Dermis blood vessel endothelial cell (primary cell): ENCODE results near the gene LMOD3. TPM values are rescaled to one million over a fixed set of nuclear protein-coding genes. Genes with fewer than 3 reads are reported as not detected.

Source experiments
- DNase-seq: peaks from one replicate; pipeline ENCODE4 v3.0.0; 2010
- total RNA-seq: library from RNA; depleted of rRNA; stranded (reverse); fragments of >200 nt; gene quantifications from 2 replicates; pipeline ENCODE4 v1.2.3, GENCODE V29; 2014

The LMOD3 gene
- total RNA-seq = not detected in 2 replicates

DNA sequence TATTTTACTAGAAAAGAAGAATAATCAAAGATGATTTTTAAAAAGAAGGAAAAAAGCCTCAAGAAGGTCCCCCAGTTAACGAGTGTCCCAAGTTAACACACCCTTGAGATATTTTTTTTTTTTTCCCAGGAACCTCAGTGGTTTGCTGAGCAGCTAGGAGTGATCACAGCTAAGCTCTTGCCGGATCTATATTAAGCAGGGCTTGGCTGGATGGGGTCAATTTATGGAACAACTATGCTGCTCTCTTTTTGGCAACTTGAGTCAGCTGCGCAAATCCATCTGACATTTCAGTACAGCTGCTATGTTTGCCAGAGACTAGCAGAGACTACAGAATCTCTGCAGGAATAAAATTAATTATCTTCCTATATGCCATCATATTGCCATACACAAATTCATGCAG, at the start of gene LMOD3:
Gene LMOD3 (minus strand): TSS at position 193 of the 400 bp plus-strand sequence. CDS start 209 bp downstream, outside the sequence.
- DNase-seq = no peak

DNA sequence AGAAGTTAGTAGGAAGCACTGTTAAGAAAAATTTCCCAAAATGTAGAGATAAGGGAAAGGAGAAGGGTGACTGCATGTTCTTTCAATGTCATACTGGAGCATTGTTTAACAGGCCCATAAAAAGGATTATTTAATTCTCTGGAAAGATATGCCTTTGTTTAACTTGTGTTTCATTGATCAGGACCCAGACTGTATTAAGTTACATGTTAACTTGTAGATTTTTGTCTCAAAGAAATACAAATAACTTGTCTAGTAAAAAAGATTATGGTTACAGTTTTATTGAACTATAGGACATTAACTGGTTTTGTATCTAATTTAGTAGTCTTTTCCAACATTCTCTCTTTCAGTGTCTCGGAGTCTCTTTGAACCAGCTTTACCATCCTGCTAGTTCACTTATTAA, 49.7 kb upstream of the LMOD3 start:
- no peak for DNase-seq

DNA sequence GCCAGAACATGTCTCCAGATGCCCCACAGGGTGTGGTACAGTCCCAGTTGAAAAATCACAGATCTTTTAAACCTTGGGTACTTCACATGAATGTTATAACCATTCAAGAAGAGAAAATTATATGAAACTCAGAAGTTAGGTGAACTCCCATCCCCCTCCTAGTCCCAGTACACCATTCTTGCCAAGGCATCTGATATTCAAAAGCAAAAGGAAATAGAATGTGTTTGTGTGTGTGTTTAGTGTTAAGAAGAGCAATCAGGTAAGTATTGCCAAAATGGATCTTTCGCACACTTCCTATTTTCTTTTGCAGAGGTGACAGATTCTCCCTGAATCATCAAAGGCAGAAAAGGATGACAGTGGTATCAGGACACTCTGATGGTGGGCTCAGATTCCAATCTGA, 44.1 kb upstream of the LMOD3 start:
- no peak for DNase-seq

DNA sequence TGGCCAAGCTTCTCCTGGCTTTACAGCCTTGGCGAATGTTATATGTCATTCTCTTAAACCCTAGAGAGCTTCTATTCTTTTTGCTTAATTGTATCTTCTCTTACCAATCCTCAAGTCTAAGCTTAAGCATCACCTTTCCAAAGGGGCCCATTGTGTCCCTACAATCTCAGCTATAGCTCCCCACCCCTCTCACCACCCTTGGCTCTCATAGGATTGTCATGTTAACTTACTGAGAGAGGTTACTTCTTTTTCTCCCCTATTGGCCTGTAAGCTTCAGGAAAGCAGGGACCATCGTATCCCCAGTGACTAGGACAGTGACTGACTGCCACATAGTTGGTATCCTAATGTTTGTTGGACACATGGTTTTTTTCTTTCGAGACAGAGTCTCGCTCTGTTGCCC, 43.3 kb upstream of the LMOD3 start:
- DNase-seq = no peak

DNA sequence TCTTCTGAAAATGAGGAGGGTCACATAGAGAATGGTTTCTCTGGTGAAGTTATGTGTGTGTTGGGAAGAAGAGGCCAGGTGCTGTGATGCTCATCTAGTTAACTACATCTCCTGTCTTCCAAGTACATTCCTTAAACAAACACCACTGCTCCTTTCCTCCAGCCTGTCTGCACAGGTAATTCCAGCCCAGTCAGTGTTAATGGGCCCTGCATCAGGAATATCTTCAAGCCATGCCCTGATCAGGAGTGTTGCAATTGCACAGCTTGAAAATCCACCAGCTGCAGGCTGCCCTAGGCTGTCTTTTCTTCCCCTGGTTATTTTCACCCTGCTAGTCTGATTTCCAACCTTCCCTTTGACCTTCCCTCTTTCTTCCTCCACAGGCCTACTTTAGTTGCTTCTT, 41.9 kb upstream of the LMOD3 start:
- DNase-seq = no peak

DNA sequence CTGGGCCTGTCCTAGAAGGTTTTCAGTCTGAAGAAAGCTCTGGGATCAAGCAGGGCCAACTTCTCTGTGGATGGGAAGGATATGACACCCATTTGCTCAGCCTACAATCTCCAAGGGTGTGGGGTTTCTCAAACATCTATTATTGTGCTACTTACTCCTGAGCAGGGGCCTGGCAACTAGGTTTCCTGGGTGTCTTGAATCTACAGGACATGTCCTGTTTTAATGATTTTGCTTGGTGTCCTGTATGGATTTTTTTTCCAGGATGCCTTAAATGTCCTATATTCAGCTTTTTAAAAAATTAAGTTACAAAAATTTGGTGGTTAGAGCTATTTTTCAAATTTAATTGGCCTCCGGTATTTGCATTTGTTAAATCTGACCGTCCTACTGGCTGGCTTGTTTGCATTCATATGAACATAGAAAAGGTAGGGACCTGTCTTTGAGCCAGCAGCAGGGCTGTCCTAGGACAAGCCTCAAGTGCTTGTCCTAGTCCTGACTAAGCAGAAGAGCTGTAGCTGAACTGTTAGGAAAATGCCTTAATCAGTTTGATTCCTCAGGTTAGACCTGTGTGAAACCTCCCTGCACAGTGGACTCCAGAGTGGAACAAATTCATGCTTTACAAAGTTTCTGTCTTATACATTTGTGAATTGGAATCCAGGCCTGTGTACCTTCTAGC, 40.0 kb upstream of the LMOD3 start:
- DNase-seq = no peak

DNA sequence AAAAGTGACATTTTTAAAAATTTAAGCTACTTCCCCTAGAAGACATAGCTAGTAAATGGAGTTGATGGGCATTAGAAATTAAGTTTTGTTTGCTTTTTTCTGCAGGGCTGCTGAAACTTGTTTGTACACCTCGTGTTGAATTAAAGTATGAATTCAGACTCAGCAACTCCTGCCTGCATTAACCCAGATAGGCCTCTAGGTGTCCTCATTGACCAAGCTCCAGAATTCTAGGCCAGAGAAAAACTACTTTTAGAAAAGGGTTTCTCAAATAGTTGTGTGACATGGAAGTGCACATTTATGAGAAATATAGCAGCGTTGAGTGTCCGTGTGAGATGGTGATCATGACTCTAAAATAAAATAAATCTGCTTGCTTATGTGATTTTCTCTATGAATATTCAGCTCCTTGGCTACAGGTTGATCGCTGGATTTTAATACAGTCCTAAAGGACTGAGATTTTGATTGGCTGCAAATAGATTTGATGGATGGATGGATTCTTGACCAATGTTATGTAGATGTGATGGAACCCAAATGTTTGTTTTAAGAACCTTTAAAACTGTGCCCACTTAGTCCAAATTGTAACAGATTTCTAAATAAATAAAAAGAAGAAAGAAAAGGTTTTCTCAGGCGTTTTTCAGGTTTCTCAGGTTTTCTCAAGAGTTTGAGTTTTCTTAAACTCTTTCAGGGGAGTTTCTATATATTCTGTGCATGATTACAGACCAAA, 39.4 kb upstream of the LMOD3 start:
- DNase-seq = peak; percentile 77

DNA sequence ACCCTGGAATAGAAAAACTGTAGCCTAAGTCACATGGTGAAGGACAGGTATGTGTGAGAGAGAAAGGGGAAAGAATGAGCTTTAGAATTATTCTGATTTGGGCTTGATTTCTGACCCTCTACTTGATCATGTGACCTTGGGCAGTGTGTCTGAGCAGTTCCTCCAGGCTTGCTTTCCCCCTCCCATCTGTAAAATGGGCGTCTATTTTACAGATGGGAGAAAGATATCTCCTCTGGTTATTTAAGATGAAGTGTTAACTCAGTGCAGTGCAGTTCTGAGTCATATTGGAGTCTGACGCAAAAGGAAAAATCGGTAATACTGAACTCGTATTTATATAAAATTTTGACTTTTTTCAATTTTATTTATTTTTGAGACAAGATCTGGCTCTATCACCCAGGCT, 38.1 kb upstream of the LMOD3 start:
- DNase-seq = no peak

DNA sequence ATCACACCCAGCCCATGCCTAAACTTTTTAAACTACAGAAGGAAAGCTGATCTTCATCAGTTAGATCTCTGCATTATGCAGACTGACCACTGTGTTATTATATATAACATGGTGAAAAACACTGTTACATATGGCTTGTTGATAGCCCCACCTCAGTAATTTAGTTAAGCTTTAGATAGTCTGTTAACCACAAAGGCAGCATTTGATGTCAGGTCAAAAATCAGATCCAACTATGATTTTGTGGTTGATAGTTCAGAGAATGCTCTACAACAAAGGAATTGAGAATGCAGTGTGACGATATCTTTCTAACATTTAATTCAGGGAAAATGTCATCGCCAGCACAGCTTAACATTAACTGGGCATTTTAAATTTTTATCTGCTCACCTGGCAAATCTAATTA, 37.7 kb upstream of the LMOD3 start:
- no peak for DNase-seq

DNA sequence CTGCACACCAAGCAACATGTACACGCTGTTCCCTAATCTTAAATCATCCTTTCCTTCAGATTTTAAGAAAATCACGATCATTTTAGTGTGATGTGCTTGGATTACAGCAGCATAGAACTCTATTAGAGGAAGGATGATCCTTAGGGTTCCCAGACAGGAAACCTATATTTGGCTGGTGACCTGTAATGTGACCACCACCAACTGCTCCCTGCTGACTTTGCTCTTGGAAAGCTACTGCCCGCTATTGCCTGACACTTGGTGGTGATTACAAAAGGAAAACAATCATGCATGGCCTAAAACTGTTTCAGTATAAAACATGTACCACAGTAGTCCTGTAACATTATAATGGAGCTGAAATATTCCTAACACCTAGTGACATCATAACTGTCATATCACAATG, 27.2 kb upstream of the LMOD3 start:
- no peak for DNase-seq

DNA sequence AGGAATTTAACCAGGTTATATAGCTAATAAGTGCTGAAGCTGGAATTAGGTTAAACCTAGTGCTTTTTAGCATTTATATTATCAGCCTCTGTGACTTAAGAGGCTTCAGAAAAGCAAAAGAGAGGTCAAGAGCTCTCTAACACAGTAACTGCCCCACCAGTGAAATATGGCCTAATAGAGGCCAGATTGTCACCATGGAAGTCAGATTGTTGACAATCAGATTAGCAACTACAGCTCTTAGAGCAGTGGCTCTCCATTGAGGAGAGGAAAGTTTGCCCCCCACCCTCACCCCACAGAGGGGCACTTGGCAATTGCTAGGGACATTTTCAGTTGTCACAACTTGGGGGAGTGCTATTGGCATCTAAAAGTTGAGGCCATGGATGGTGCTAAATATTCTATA, 23.3 kb upstream of the LMOD3 start:
- no peak for DNase-seq

DNA sequence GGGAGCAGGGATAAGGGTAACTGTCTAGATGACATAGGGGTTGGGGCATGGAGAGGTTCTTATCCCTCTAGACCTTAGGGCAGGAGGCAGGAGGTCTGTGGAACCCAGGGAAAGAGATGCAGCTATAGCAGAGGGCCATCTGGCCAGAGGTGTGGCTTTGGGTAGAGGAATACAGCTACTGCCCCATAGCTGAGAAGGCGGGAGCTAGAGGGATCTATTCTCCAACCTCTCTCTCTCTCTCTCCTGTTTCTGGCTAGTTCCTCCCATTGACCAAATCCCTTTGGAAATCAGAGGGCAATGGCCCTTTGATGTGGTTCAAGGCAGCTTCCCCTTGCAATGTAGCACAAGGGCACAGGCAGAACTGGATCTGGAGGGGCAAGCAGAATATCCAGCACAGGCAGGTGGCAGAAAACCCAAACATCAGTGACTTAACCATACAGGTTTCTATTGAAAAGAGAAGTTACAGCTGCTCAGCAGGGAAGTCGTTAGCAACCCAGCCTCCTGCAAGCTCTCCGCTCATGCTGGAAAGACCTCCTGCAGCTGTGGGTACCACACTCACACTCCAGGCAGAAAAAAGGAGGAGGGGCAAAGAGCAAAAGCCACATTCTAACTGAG, 22.3 kb upstream of the LMOD3 start:
- DNase-seq = no peak

DNA sequence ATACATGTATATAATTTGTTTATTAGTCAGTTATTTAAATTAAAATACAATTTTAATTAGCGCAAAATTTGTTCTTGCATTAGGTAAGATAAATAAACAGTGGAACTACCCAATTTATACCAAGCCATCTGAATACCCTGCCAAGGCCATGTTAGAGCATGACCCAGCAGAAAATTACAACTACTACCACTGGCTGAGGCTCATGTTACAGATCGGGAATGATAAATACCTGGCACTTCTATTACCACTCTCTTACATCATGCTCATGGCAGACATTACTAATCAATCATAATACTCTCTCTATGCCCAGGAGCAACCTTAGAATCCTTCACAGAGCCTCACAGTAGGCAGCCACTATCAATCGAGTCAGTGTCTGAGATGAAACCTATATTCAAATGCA, 21.2 kb upstream of the LMOD3 start:
- DNase-seq = no peak

DNA sequence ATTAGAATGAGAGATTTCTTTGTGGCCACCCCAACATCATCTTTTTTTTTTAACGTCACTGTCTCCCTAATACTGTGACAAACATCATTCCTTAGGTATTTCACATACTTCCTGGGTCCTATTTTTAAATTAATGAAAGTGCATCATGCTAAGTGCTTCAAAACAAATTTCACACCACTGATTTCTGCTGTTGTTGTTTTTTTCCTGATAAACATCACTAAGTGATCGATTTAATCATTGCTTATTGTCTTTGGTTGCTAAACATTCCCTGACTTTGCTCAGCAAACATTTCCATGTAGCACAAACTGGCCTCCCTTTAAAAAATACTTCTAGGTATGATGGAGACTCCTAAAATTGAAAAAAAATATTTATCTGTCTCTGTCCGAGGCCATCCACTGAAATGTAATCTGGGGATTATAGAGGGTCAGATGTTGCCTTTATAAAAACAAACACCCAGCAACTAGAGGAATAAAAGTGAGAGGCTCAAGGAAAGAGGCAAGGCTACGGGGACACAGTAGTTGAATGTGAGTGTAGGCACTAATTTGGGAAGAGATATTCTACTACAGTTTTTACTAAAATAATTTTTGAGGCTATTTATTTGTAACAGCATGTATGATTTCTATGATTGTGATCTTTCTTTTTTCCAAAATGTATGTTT, 20.5 kb upstream of the LMOD3 start:
- DNase-seq = no peak

DNA sequence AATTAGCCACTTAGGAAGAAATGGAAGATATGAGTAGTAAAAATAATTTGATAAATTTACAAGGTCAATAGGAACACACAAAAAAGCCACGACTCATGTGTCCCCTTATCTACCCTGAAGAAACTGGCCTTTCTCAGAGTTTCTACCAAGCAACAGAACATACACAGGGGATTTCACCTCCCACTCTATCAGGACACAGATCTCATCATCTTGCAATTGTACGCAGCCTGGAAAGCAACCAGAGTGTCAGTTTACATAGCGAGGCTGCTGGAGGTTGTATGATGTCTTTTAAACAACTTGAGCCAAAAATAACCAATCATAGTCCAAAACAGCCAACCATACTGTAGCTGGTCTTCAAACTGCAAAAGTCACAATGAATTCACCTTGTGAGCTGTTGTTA, 19.7 kb upstream of the LMOD3 start:
- no peak for DNase-seq

DNA sequence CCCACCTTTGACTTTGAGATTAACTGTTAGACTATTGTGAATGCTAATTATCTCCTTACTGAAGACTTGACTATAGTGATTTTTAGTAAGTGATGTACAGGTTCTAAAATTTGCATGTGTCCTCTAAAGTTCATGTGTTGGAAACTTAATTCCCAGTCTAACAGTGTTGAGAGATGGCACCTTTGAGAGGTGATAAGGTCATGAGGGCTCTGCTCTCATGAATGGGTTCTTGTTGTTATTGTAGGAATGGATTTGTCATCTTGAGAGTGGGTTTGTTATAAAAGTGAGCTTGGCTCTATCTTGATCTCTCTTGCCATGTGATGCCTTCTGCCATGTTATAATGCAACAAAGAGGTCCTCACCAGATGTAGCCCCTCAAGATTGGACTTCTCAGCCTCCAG, 18.9 kb upstream of the LMOD3 start:
- DNase-seq = no peak

DNA sequence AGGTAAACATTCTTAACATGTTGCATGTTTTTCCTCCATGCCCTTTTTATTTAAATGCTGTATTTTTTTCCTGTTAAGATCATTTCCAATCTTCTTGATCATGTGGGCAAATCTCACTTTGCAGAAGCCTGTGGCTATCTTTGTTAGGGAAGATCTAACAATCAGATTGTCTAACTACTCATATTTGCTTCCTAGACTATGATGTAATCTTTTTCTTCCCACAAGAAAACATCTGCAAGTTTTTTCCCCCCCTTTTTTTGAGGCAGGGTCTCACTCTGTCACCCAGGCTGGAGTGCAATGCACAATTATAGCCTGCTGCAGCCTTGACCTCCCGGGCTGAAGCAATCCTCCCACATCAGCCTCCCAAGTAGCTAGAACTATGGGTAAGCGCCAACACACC, 15.0 kb upstream of the LMOD3 start:
- DNase-seq = no peak

DNA sequence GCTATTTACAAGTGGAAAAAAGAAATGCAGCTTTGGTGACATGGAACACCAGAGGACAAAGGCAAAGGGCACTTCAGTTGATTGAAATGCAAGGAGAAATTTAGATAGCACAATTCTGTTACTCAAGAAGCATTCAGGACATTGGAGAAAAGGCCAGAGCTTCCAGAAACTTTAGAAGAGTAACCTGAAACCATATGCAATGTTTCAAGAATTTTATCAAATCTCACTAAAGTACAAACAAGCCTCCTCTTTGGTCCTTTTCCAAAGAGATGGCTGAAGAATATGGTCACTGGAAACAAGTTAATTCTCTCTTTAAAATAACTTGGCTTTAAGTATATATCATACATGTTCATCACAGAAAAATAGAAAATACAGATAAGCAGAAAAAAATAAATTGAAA, 14.6 kb upstream of the LMOD3 start:
- no peak for DNase-seq

DNA sequence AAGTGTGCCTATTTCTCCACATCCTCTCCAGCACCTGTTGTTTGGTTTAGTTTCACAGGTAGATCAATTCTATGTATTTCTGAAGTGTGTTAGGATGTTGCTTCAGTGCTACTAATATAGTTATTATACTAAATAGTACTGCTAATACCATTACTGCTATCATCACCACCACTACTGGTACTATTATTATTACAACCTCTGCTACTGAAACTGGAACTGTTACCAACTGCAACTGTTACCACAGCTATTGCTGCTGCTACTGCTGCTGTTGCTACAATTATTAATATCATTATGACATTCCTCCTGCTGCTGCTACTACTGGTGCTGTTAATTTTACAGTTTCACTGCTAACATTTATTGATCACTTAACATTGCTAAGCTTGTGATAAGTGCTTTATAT, 8.3 kb upstream of the LMOD3 start:
- no peak for DNase-seq

DNA sequence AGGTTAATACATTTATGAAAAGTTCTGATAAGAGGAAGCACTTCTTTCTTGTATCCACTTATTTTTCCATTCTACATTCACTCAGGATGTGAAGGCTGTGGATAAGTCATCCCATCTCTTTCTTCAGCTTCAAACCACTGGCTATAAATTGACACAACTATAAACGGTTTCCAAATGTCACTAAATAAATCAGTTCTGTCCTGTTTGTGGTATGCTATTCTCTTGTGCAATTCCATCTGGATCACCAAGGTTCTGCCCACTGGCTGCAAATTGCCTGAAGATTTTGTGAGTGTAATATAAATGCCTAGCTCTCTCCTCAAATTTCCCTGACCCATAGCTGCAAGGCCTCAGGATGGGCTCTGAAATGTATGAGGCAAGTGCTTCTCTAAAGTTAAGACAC, 7.1 kb upstream of the LMOD3 start:
- DNase-seq = no peak

DNA sequence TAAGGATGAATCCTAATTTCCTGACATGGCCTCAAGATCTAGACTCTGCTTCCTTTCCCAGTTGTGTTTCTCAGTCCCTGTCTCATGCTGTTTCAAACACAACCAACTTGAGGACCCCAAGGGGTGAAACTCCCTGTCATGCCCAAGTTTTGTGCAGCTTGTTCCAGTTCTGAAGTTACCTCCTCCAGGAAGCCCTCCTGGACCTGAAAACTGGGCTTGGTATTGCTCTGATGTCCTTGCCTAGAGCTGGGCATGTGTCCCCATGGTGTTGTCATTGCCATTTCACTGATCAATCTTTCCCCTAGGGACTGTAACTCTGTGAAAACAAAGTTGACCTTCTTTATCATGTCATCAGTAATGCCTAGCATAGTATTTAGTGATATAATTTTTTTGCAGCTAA, 6.1 kb upstream of the LMOD3 start:
- DNase-seq = no peak

DNA sequence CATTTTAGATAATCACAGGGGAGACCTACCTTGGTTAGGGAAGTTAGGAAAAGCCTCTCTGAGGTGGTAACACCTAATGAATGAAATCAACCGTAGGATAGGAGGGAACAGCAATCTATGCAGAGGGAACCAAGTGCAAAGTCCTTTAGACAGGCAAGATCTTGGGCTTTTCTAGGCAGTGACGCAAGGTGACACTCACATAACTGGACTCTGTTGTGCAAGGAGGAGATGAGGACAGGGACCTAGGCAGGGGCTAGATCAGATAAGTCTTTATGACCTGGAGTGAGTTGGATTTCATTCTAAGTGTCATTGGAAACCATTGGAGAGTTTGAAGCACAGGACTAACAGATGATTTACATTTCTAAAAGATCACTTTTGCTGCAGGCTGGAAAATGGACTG, 4.6 kb upstream of the LMOD3 start:
- no peak for DNase-seq

DNA sequence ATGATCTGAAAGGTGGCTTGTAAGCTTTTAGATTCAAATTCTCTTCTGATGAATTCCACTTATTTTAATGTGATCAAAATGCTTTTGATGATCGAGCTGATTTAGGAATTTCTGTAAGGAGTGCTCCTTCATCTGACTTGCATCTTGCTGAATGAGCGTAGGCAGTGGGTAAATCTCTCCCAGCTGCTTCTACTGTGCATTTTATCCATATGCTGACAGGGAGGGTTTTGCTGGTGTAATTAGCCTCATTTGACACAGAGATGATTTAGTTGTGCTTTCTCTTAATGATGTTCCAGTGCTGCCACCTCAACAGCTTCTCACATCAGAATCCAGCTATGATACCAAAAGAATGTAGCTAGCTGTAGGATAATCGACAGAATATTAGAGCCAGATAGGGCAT, 3.8 kb upstream of the LMOD3 start:
- no peak for DNase-seq

DNA sequence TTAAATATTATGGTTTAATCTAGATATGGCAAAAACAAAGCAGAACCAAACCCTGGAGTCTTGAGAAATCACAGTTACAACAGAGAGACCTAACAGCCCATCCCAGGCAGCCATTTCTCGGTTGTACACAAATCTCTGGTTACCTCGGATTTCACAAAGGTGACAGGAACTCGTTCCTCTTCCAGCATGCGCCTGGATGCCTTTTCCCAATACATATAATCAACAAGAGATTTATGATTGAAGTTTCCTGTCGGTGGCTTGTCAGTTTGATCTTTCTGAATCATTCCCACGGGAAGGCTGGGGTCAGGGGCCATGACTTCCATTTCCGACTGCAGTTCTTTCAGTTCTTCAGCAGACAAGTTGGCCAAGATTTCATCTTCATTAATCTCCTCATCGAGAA, 445 bp downstream of the LMOD3 start:
- peak; percentile 55 for DNase-seq
